ENCODE results near the gene NFIL3.

The NFIL3 gene

DNA sequence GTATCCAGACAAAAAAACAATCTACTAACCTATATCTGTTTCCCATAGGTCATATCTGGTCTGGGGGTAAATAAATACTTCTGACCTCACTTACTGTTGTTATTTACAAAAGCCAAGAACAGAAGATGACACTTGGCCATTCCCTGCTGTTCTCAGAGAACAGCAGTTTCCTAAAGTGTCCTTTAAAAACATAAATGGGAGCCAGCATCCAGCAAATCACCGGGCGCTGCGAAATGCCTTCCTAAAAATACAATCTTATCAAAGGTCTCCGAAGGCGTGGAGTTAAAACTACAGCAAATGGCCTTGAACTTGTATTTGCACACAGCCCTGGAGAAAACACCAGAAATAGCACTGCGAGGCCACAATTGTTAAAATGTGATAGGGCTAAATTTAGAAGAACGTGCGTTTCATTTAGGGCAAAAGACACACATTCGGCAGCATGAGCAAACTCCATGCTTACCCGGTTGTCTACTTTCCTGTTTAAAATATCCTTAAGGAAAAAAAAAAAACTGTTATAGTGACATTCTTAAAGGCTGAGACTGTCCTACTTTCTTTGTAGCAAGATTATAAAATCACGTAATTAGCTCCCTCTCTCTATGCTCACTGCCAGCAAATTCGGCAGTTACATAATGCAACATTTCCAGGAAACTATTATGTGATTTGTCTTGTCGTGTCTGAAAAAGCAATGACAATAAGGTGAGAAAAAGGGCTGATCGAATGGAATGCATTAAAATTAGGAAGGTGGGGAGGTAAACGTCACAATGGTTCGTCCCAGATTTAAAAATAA, 1.5 kb downstream of the NFIL3 start:
- DNase-seq (ENCODE audit: low spot score) = no peak

GRCh38 chr9:91421128-91421765, 2.4 kb downstream of the NFIL3 start:
- peak; percentile 60 for DNase-seq (ENCODE audit: low spot score)

- DNase-seq (ENCODE audit: low spot score) = no peak
Observed at GRCh38 chr9:91420501-91421127, 3.0 kb downstream of the NFIL3 start.

DNA sequence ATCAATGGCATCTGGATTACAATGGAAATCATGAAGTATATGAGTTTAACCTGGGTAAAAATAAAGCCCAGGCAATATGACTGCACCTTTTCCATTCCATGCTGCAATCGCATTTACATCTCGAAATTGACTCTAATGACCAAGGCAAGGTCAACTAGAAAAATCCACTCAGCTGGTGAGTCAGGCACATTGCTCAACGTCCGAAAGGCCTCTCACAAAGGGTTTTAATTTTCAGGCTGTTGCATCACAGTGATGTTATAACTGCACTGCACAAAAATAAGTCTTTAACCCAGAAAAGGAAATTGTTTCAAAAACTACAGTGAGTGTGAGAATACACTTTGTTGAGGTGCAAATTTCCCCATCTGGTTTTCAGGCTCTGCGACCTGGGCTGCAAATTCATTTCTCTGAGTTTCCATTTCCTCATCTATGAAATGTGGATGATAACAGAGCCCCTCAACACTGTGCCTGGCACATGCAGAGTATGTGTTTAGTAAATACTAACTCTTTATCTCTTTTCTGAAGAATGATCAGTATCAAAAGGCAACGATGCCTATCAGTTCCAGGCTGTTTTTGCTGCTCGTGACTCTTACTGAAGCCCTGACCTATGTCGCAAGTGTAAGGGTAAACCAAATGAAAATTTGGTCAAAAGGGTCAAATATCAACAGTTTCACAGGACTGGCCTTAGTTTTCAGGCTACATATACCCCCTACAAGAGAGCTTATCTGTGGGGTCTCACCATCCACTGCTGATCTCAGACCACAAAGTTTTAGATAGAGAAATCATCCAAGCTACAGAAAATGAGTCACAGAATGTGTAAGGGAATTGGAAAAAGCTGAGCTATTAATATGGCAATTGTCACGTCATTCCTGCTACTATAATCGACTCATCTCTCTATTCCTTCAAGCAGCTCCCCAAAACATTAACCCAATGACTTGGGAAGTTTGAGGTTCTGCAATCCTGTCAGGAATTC, 4.1 kb downstream of the NFIL3 start:
- peak; percentile 74 for DNase-seq (ENCODE audit: low spot score)

DNA sequence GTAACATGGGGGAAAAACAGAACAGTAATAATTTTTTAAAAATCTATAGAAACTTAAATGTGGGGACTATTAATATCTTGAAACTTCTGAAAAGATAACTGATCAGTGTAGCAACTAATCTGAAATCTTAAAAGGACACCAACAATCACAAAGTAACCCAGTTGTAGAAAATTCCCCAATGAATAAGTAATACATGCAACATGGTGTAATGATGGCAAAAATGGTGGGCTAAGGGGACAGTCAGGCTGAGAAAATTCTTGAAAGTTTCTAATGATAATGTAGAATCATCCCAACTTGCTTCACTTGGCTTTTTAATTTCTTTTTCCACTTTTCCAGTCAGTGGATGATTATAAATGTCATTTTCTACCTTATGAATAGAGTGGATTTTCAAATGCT, 5.4 kb downstream of the NFIL3 start:
- no peak for DNase-seq (ENCODE audit: low spot score)

DNA sequence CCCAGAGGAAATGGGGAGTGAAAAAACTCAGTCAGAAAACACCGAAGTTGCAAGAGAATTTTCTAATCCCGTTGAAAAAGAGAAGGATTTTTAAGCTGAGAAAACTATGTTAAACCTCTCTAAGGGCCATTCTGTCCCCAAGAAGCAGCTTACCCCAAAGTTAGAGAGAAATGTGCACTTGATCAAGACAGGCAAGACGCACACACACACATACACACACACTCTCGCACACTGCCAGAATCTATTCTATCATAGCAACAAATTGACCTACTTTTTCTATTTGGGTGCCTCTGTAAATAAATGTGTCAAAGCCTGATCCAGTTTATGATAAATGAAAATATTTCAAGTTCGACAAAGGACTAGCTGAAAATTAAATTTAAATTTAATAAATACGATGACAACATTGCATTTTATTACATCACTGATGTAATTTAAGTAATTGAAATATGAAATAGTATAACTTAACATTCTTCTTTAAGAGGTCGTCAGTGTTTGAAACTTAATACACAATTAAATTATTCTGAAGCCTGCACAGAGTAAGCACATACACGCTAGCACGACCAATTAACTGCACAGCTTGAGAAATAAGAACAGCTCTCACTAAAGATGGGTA, 5.9 kb downstream of the NFIL3 start:
- no peak for DNase-seq (ENCODE audit: low spot score)

- no peak for DNase-seq (ENCODE audit: low spot score)
Observed at GRCh38 chr9:91416096-91416712, 7.4 kb downstream of the NFIL3 start.

DNA sequence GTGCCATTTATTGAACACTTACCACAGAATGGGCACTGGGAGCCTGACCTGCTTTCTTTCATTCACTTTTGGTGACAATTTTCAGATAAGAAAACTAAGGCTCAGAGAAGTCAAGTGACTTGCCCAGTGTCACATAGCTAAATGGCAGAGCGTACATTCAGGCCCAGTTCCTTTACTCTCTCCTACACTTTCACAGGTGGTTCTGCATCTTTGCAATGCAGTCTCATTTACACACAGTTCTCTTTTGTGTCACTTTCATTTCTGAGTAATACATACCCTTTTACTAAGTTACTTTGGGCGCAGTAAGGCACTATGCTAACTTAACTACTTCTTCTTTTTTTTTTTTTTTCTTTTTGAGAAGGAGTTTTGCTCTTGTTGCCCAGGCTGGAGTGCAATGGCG, 8.3 kb downstream of the NFIL3 start:
- DNase-seq (ENCODE audit: low spot score) = no peak

DNA sequence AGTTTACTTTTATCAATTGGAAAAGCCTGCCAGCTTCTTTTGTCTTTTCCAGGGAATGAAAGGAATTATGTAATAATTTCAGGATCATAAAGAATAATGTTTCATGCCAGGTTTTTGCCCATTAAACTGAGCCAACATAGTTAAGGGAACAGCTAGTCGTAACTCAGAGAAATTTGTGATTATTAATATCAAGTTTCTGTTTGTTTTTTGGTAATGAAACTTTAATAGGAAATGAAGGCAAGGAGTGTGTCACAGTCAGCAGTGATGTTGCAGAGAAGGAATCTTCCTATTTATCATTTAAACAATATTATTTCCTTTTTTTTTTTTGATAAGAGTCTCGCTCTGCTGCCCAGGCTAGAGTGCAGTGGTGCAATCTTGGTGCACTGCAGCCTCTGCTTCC, 10.7 kb downstream of the NFIL3 start:
- DNase-seq (ENCODE audit: low spot score) = no peak

- no peak for DNase-seq (ENCODE audit: low spot score)
Observed at GRCh38 chr9:91411096-91411771, 12.4 kb downstream of the NFIL3 start.

DNA sequence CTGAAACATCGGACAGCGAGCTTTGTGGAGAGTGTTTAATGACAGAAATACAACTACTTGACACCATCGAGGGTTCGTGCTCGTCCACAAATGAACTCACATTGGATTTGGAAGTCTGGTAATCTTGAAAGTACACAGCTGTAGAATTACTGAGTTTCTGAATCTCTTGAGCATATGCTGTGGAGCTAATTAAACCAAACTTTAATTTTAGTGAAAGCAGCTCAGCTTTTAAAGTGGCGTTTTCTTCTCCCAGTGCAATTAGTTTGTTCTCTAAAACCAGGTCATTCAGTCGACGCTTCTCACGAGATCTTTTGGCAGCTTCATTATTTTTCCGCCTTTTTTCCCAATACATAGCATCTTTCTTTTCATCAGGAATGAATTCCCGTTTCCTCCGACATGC, 13.5 kb downstream of the NFIL3 start:
- no peak for DNase-seq (ENCODE audit: low spot score)

DNA sequence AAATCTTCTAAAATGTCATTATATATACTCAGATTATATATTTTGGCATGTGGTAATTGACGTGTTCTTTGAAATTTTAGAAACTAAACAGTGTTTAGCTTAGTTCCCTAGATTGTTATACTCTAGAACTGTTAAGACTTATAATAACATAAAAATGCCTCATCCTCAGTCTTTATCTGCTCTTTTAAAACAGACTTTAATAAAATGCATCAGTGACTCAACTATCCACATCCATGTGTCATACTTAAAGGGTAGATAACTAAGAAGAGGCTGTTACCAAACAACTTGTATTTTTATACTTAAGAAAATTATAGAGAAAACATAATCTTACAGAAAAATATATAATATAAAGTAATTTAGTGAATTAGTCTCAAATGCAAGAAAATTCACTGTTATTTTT, 15.2 kb downstream of the NFIL3 start:
- DNase-seq (ENCODE audit: low spot score) = no peak

DNA sequence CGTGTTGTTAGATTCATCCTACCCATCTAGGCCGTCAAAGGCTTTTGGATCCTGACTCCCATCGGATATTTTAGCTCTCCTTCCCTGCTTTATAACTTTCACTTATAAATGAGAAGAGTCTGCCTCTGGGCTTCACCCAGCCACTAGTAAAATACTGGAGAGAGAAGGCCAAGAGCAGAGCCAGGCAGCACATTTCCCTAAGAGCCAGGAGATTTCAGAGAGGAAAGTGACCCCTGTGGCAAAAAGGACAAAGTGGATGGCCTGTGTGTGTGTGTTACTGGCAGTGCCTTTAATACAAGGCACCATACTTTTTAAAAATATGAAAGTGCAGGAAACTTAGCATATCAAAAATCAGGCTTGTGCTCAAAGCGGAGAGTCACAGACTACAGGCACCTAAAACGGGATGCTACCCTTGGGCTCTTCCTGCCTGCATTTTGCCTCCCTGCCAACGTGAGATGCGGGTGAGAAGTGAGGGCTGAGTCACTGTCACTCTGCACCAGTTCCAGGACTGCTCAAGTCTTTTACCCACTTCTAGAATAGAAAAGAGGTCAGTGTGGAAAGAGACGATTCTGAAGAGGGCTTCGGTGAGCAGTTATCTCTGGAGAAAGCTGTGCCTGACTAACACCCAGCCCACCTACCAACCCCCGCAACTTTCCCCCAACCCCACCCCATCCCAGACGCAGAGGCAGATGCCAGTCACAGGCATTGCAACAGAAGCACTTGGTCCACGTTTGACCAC, 15.9 kb downstream of the NFIL3 start:
- no peak for DNase-seq (ENCODE audit: low spot score)

GRCh38 chr9:91405343-91406077, 18.1 kb downstream of the NFIL3 start:
- no peak for DNase-seq (ENCODE audit: low spot score)

DNA sequence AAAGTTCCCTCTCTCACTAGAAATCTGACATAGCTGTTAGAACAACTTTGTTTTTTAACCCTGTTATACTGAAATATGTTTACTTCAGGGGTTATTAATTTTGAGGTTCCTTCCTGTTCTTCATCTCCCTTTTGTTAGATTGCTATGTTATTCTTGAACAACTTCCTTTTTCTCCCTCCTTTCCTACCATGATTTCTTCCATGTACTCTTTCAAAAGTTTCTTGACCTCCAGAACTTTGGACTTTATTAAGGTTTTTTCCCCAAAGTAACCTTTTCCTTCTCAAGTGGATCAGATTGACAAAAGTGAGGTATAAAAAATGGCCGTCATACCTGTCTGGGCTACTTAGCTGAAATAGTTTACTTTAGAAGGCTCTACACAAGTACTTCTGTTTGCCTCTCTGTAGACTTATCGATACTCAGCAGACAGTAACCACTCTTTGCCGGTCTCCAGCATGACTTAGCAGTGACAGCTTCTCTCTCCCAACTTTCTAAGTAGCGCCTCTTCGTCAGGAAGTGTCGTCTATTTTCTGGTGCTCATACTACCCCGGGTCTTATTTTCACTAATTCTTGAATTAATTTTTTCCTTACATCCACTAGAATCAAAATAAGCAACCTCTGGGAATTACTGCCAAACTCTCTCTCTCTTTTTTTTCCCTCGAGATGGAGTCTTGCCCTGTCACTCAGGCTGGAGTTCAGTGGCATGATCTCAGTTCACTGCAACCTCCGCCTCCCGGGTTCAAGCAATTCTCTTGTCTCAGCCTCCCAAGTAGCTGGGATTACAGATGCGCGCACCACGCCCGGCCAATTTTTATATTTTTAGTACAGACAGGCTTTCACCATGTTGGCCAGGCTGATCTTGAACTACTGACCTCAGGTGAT, 19.7 kb downstream of the NFIL3 start:
- no peak for DNase-seq (ENCODE audit: low spot score)

DNA sequence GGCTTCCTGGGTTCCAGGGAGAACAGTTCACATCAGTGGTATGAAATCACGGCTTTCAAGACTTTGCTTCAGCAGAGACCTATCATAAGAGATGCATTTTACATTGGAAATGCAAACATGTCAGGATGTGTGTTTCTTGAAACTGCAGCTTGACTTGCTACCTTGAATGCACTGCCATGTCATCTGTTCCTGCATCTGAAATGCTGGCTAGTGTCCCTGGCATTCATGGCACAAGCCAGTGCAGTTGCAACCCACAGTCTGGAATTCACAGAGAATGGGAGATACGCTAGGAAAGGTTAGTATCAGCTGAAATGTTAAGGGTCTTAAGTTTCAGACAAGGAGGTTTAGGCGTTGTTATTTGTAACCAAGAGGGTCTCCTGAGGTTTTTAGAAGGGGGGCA, 24.7 kb downstream of the NFIL3 start:
- no peak for DNase-seq (ENCODE audit: low spot score)

GRCh38 chr9:91395553-91396471, 27.8 kb downstream of the NFIL3 start:
- peak; percentile 53 for DNase-seq (ENCODE audit: low spot score)
